Hepatocyte (in vitro differentiated cells): Measurements from ENCODE around the gene TBC1D5.

Experiments
- CTCF ChIP-seq: fragments of 200-600 bp; sonication (generic); IDR thresholded peaks from 2 replicates; pipeline ENCODE4 v1.5.1; 2016; ENCODE audit warnings: antibody characterized with exemption, mild to moderate bottlenecking; ENCODE audit not compliant: poor library complexity
- EZH2 ChIP-seq: fragments of 200-600 bp; sonication (generic); IDR thresholded peaks from 2 replicates; pipeline ENCODE4 v1.6.1; 2016; ENCODE audit warnings: antibody characterized with exemption, mild to moderate bottlenecking, borderline replicate concordance
- EZH2phosphoT487 ChIP-seq: fragments of 200-600 bp; sonication (generic); IDR thresholded peaks from one replicate; pipeline ENCODE4 v1.6.1; 2018; ENCODE audit warnings: antibody characterized with exemption, mild to moderate bottlenecking, low read depth, moderate library complexity; ENCODE audit not compliant: unreplicated experiment, severe bottlenecking

- TF ChIP-seq CTCF = no peak
- no peak for TF ChIP-seq EZH2phosphoT487
- TF ChIP-seq EZH2 = no peak
Measured at GRCh38 chr3:17266846-17267245, 475.6 kb downstream of the TBC1D5 start.
